ENCODE data around the gene ATP10A. TPM values are rescaled to one million over a fixed set of nuclear protein-coding genes. Genes with fewer than 3 reads are reported as not detected.

The ATP10A gene
- total RNA-seq, 1 donor from 2014 or later, result not detected

- intact Hi-C loops (cut with micrococcal nuclease), result loop anchor here (5.0 kb wide), 1 partner anchor 42 kb away; no protein-coding TSS in a partner anchor
- H3K27ac Mint-ChIP-seq, result no peak overlapping the region
- no peak for ATAC-seq (ENCODE audit: low read depth)
These were observed 52.5 kb downstream of the ATP10A start for GRCh38 chr15:25810631-25811091.

GRCh38 chr15:25810154-25810553 lies 53.0 kb downstream of the ATP10A start:
- ATAC-seq (ENCODE audit: low read depth) (no peak), DNase-seq (no peak)
- H3K27me3 Mint-ChIP-seq, result peaks cover 18% of the 10 kb centered on the region
- intact Hi-C loops (cut with micrococcal nuclease), result loop anchor here (5.0 kb wide), 1 partner anchor 42 kb away; no protein-coding TSS in a partner anchor
- H3K4me1 Mint-ChIP-seq, result peaks cover 18% of the 10 kb centered on the region
- no peak overlapping the region for H3K4me3 Mint-ChIP-seq
- H3K27ac Mint-ChIP-seq, result no peak overlapping the region
- TF ChIP-seq, protein P1, sequence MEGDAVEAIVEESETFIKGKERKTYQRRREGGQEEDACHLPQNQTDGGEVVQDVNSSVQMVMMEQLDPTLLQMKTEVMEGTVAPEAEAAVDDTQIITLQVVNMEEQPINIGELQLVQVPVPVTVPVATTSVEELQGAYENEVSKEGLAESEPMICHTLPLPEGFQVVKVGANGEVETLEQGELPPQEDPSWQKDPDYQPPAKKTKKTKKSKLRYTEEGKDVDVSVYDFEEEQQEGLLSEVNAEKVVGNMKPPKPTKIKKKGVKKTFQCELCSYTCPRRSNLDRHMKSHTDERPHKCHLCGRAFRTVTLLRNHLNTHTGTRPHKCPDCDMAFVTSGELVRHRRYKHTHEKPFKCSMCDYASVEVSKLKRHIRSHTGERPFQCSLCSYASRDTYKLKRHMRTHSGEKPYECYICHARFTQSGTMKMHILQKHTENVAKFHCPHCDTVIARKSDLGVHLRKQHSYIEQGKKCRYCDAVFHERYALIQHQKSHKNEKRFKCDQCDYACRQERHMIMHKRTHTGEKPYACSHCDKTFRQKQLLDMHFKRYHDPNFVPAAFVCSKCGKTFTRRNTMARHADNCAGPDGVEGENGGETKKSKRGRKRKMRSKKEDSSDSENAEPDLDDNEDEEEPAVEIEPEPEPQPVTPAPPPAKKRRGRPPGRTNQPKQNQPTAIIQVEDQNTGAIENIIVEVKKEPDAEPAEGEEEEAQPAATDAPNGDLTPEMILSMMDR (IDR thresholded peaks at IDR 0.05), result no peak
- H3K9me3 Mint-ChIP-seq, result no peaks in the 10 kb centered on the region
- H3K36me3 Mint-ChIP-seq (ENCODE audit: low read depth), result no peaks in the 10 kb centered on the region
- ChIA-PET CTCF (no interaction called here), POLR2A (no interaction called here)

More at GRCh38 chr15:25810631-25811091, 52.5 kb downstream of the ATP10A start:
- ChIA-PET CTCF (no interaction called here), POLR2A (no interaction called here)
- TF ChIP-seq, protein P1 (IDR thresholded peaks at IDR 0.05), result no peak
- DNase-seq, result no peak
- Mint-ChIP-seq H3K9me3 (no peaks in the 10 kb centered on the region), H3K4me3 (peak overlapping the region; percentile 3), H3K27me3 (peaks cover 21% of the 10 kb centered on the region), H3K4me1 (peaks cover 18% of the 10 kb centered on the region), H3K36me3 (ENCODE audit: low read depth) (no peaks in the 10 kb centered on the region)

GRCh38 chr15:25807063-25807462 lies 56.1 kb downstream of the ATP10A start:
- Mint-ChIP-seq H3K36me3 (ENCODE audit: low read depth) (no peaks in the 10 kb centered on the region), H3K4me1 (peaks cover 17% of the 10 kb centered on the region), H3K9me3 (no peaks in the 10 kb centered on the region), H3K27me3 (peaks cover 11% of the 10 kb centered on the region), H3K27ac (no peak overlapping the region), H3K4me3 (no peak overlapping the region)
- ATAC-seq (ENCODE audit: low read depth), result no peak
- CTCF ChIA-PET, result no interaction called here
- intact Hi-C loops (cut with micrococcal nuclease), result no loop called here
- TF ChIP-seq, protein P1 (IDR thresholded peaks at IDR 0.05), result no peak
- POLR2A ChIA-PET, result no interaction called here
- no peak for DNase-seq

- intact Hi-C loops (cut with micrococcal nuclease), result no loop called here
- Mint-ChIP-seq H3K27ac (no peak overlapping the region), H3K4me1 (peaks cover 7% of the 10 kb centered on the region), H3K36me3 (ENCODE audit: low read depth) (no peaks in the 10 kb centered on the region), H3K4me3 (no peak overlapping the region), H3K9me3 (no peaks in the 10 kb centered on the region), H3K27me3 (peaks cover 11% of the 10 kb centered on the region)
- ChIA-PET CTCF (no interaction called here), POLR2A (no interaction called here)
- DNase-seq (no peak), ATAC-seq (ENCODE audit: low read depth) (no peak)
- TF ChIP-seq, protein P1 (IDR thresholded peaks at IDR 0.05), result no peak
These were observed 58.1 kb downstream of the ATP10A start for GRCh38 chr15:25805031-25805430.

DNA sequence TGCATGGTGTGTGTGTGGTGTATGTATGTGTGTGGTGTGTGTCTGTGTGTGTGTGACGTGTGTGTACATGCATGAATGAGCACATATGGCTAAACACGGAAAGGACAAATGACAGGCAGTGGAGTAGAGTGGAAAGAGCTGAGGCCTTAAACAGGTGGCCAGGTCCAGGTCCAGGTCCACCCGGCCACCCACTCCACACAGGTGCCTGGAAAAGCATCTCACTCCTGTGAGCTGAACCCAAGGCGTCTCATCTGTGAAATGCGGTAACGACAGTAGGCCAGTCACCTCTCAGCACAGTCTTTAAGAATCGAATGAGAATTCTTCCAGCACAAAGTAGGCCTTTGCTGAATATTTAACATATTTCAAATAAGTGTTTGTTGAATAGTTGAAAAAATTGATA lies 58.7 kb downstream of the ATP10A start:
- CTCF ChIA-PET, result no interaction called here
- Mint-ChIP-seq H3K4me3 (no peak overlapping the region), H3K4me1 (peaks cover 12% of the 10 kb centered on the region), H3K9me3 (no peaks in the 10 kb centered on the region), H3K27ac (no peak overlapping the region), H3K27me3 (peaks cover 15% of the 10 kb centered on the region), H3K36me3 (ENCODE audit: low read depth) (no peaks in the 10 kb centered on the region)
- POLR2A ChIA-PET, result no interaction called here
- TF ChIP-seq, protein P1 (IDR thresholded peaks at IDR 0.05), result no peak
- intact Hi-C loops (cut with micrococcal nuclease), result no loop called here
- ATAC-seq (ENCODE audit: low read depth), result no peak
- DNase-seq, result no peak

All from activated B cell treated with CpG ODN at 0.5 μM for 24 hours (primary cell).